Stimulated activated CD8-positive, alpha-beta memory T cell treated with anti-CD3 and anti-CD28 coated beads, Interleukin-4, amount 100 ng/mL, for 1 hour (primary cell): ENCODE data around the gene EML4.

ENCODE experiments used
- DNase-seq, 2 donors: peaks; one replicate each; pipeline ENCODE4 v3.0.0-alpha.2; 2020; ENCODE audit warnings: low read depth in 2 of 2, low spot score in 1 of 2

EML4 gene

DNA sequence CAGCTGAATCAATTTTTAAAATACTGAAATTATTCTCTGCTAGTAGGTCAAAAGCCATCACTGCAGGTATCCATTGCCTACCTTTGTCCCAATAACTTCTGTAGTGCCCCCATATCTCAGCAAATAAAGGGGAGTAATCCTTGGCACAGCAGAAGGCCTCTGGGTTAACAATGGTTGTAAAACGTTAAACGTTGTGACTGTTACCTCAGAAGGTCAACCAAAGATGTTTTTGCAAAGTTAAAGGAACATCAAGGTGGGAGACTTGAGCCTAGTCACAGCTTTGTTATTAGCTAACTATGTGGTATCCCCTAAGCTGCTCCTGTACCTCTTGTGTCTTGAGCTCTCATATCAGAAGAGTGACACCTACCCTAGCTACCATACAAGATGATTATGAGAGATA lies 131.4 kb downstream of the EML4 start:
- no peak for DNase-seq

DNA sequence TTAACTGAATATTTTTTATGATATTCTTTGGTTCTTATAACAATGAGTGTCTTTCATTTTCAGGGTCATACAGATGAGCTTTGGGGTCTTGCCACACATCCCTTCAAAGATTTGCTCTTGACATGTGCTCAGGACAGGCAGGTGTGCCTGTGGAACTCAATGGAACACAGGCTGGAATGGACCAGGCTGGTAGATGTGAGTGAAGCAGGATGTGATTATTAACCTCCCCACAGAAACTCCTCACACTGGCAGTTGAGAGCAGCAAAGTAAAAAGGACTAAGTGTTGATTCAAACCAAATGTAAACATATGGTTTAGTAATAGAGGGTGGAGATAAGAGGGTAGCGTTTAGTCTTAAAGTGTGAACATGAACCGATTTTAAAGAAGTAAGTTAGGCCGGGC lies 134.1 kb downstream of the EML4 start:
- no peak for DNase-seq

DNA sequence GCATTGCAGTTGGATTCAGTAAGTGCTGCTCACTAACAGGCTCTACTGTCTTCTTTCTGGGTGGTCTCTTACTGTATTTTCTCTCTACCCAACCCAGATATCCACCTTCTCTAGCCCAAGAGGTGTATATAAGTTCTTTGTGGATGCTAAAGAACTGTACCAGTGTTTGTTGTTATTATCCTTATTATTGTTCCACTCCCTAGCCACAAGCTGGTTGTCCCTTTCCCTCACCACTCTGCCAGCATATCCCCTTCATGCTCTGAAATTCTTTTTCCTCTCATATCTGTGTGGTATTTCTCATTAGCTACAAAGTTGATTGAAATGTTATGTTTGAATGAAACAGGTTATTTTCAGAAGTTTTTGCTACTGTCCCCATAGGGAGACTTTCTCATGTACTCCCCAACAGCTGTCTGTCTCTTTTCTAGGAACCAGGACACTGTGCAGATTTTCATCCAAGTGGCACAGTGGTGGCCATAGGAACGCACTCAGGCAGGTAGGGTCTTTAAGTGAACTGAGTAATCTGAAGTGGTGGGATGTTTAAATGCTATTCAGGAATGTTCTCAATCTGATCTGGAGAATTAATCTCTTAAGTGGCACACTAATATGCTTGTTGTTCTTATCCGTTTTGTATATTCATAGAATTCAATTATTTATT lies 135.0 kb downstream of the EML4 start:
- DNase-seq, result no peak

- DNase-seq, result no peak
These were observed 138.0 kb downstream of the EML4 start for GRCh38 chr2:42307180-42307579.

DNA sequence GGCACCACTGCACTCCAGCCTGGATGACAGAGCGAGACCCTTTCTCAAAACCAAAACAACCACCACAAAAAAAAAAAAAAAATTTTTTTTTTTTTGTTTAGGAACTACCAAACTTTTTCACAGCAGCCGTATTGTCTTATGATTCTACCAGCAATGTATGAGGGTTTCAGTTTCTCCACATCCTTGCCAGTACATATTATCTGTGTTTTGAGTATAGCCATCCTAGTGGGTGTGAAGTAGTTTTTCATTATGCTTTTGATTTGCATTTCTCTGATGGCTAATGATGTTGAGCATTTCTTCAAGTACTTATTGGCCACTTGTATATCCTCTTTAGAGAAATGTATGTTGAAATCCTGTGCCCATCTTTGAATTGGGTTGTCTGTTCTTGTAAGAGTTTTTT lies 140.2 kb downstream of the EML4 start:
- no peak for DNase-seq

- no peak for DNase-seq
These were observed 140.9 kb downstream of the EML4 start for GRCh38 chr2:42310007-42310515.

- DNase-seq, result no peak
These were observed 143.0 kb downstream of the EML4 start for GRCh38 chr2:42312106-42312505.

DNA sequence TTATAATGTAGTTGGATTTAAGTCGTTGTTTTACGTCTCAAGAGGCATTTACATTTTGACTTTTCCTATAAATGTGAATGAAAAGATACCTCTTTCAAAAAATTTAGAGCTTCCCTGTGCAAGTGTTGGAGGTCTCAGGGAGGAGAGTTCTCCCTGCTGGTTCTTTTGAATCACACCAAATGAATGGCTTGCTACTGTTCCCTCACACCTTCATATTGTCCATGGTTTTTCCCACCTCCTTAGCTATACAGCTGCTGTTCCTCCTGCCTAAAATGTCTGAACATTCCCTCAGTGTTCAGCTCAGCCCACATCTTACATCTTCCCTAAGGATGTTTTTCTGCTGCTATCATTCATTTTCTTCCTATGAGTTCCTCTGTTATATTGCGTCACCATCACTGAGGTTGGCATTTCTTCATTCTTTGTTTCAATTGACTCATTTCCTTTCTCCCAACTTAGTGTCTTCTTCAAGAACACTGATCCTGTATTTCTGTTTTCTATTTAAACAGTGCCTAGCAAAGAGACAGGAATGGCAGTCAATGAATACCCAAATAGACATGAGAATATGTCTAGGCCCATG lies 145.8 kb downstream of the EML4 start:
- no peak for DNase-seq

DNA sequence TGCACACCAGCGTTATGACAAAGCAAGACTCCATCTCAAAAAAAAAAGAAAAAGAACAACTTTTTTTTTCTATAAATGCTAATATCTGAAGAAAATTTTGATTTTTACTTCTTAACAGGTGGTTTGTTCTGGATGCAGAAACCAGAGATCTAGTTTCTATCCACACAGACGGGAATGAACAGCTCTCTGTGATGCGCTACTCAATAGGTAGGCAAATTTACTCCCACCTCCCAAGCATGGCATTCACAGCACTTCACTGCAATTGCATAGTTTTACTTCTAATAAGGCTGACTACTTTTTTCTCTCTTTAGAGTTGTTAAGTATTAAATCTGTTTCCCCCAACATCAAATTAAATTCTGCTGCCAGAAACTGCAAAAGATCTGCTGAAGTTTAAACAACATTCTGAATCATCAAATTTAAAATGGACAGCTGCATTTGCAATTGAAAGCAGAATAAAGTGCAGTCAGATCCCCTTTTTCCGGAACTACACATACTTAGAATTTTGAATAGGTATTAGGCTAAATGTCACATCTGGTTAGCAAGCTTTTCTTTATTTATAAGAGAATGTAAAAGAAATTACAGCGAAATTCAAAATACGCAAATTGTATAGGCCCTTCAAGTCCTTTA lies 146.8 kb downstream of the EML4 start:
- no peak for DNase-seq

- no peak for DNase-seq
These were observed 147.8 kb downstream of the EML4 start for GRCh38 chr2:42316910-42317309.

DNA sequence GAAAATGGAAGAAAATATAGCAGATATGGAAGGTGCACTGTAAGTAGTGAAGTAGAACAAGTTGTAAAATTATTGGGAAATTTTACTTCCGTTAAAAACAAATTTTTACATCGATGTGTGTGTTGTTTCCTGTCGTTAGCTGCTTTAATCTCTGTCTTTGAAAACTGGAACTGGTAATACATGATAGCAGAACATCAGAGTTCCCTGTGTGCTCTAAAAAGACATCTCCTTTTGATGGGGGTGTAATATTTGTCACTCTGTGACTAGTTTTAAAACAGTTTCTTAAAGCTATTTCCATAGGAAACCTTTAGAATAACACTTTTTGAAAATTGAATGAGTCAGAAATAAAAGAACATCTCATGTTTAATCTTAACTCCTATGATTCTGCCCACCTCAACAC lies 148.3 kb downstream of the EML4 start:
- no peak for DNase-seq

DNA sequence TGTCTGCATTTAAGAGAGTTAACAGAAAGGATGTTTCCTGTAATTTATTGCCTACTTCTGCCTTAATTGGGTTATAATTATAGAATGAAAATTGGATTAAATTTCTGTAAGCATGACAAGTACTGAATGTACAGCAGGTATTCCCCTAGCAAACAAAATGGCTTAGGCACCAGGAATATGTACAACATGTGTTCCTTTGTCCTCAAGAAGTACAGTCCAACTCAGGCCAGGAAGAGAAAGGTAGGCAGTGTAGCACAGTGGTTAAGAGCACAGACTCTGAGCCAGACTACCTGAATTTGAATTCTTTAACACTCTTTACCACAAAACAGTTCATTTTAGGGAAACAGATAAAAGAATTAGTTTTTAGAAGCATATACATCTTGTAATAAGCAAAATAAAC lies 148.8 kb downstream of the EML4 start:
- no peak for DNase-seq

DNA sequence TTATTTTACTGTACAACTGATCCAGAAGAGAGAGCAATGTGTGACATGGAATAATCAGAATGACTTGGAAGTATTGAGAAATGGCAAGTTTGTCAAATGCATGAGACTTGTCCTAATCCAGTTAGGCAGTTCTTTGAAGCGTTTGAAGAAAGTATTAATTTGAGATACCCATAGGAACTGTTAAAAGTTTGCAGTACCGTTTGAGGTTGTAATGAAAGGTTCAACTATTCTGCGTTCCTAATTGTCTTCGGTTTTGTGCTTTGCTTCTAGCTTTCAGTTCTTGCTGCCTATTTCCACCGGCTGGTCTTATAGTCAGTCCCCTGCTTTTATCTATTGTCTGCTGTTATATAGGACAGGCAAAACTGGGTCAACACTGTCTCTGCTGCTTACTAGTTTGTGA lies 150.1 kb downstream of the EML4 start:
- DNase-seq, result no peak

DNA sequence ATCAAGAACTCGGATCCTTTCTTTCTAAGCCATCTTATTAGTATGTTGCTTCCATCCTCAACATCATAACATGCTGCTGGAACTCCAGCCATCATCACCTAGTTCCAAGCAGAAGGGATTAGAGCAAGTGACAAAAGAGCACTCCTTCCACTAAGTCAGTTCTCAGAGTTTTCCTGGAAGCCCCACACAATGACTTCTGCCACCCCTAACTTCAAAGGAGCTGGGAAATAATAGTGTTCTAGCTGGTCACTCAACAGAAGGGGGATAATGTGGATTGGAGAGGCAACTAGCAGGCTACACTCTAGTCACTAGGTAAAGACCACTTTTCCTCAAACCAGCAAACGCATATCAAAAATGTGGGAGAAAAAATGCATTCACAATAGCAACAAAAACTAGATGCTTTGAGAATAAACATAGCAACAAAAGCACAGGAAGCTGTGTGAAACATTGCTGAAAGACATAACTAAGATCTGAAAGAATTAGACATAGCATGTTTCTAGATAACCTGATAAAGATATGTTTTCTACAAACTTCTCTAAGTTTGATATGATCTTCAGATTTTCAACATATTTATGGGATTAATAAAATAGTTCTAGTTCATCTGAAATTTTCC lies 152.4 kb downstream of the EML4 start:
- no peak for DNase-seq

DNA sequence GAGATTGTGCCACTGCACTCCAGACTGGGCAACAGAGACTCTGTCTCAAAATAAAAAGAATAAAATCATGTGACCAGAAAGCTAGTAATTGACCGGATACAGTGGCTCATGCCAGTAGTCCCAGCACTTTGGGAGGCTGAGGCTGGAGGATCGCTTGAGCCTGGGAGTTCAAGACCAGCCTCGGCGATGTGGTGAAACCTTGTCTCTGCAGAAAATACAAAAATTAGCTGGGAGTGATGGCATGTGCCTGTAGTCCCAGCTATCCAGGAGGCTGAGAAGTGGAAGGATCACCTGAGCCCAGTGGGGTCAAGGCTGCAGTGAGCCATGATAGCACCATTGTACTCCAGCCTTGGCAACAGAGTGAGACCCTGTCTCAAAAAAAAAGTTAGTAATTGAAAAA lies 155.1 kb downstream of the EML4 start:
- DNase-seq, result no peak

DNA sequence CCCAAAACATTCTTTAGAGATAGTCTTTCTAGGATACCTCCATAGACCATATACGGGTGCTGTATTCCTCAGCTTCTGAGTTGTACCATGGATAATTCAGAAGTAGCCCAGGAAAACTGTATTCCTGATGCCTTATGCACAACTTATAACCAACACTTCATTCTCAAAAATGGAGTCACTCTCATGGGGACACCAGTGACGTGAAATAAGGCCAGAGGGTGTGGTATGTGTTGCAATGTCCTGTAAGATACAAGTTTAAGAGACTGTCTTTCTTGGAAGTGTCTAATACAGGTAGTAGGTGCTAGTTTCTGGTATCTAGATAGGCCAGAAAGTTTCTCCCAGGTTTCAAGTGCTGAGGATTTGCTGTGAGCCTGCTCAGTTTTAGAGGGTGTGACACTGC lies 155.8 kb downstream of the EML4 start:
- DNase-seq, result no peak

- no peak for DNase-seq
These were observed 156.5 kb downstream of the EML4 start for GRCh38 chr2:42325609-42326008.

DNA sequence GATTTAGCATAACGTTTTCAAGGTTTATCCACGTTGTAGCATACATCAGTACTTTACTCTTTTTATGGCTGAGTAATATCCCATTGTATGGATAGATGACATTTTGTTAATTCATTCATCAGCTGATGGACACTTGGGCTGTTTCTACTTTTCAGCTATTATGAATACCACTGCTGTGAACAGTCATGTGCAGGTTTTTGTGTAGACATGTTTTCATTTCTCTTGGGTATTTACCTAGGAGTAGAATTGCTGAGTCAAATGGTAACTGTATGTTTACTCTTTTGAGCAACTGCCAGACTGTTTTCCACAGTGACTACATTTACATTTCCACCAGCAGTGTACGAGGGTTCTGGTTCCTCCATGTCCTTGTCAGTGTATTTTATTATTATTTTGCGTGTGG lies 158.0 kb downstream of the EML4 start:
- DNase-seq, result no peak

DNA sequence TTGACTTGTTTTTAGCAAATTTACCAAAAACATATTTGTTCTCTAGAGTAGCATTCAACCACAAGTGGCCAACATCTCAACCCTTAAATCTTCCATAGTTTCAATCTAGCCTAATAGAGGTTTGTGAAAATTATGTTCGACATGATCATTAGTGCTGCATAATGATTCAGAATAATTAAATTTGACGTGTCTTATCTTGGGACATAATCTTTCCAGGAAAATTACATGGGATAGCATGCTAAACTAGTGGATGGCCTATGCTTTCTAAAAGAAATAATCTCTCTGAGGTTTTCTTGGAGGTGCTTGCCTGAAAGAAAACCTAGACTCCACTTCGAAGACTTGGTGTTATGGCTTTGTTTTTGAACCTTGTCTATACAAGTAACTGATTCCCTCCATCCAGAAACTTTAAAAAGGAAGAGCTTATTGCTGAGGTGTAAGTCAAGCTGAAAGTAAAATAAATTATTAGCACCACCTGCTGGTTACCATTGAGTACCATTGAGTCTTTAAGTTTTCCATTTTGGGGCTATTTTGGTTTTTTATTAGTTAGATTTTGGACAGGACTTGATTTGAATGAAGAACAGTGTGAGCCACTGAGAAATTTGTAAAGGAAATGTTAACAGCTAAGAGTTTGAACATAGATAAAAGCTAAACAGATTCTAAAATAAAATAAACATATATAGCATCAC lies 159.1 kb downstream of the EML4 start:
- DNase-seq, result no peak

DNA sequence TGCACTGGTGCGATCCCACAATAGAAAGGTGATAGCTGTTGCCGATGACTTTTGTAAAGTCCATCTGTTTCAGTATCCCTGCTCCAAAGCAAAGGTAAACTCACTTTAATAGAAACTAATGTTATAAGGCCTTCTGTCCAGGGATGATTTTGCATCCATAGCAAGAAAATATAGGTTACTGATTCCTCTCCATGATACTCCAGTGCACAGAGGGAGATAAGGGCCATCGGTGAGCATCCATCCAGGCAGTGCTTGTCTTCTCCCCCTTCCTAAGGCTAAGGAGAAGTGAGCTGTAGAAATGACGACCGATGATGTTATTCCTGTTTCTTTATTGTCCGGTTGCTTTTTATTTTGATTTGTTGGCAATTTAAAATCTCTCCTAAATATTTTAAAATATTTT lies 159.8 kb downstream of the EML4 start:
- no peak for DNase-seq

- no peak for DNase-seq
These were observed 160.6 kb downstream of the EML4 start for GRCh38 chr2:42329736-42330135.
